Measurements from ENCODE around the gene MSI2. TPM values are rescaled to one million over a fixed set of nuclear protein-coding genes. Genes with fewer than 3 reads are reported as not detected.

Gene MSI2
- total and polyA plus RNA-seq, 7 donors = 12.6 to 25.8 (median 21.3) TPM

DNA sequence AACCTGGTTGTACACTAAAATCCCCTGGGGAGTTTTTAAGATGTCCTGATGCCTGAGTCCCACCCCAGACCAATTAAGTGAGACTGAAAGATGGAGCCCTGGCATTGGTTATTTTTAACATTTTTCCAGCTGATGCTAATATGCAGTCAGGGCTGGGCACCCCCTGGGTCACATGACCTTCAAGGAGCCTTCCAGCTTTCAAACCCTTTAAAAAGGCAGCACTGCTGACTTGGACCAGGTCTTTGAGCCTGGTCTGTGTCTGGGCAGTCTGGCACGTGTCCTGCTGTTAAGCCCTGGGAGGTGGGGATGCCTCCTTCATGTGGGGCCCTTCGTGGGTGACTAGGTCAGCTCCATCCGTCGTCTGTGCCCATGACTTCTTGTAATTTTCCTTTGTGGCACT is 286.2 kb downstream of the MSI2 start:
- no peaks in the 10 kb centered on the region for H3K27me3 ChIP-seq
- H3K4me3 ChIP-seq = no peak overlapping the region
- no peak for DNase-seq
- TF ChIP-seq POLR2AphosphoS5 (IDR thresholded peaks at IDR 0.05) (peak in 1 of 4 donors; percentile 12), POLR2A (IDR thresholded peaks at IDR 0.05) (no peak)
- intact Hi-C loops (cut with DNase I) = loop anchor here (10.0 kb wide), 1 partner anchor 288 kb away; the partner anchor contains the start of gene MSI2
- no peaks in the 10 kb centered on the region for H3K36me3 ChIP-seq
- WGBS, 2 donors = 90 to 96% methylated on average over 4 of the region's 4 CpGs
- H3K9me3 ChIP-seq = no peaks in the 10 kb centered on the region
- H3K4me1 ChIP-seq = peaks cover 0 to 30% (median 27%) of the 10 kb centered on the region in 4 donors
- H3K27ac ChIP-seq = peak overlapping the region in 1 of 4 donors; percentile 61

DNA sequence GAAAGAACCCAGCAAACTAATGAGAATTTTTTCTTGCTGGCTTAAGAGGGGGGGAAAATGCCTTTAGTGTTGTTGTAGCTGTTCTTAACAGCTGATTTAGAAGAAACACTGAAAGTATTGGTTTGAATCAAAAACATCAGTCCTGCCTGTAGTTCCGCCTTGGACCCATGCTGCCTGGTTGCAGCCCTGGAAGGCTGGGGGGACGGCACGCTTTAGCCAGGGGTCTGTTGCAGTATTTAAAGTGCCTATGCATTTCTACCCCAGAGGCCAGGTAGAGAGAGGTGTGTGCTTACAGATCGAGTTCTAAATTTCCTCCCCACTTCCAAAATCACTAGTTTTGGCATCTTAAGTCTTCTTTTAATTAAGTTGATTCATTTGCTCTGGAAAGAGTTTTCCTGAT is 286.9 kb downstream of the MSI2 start:
- Histone ChIP-seq H3K27ac (no peak overlapping the region), H3K4me3 (no peak overlapping the region), H3K36me3 (no peaks in the 10 kb centered on the region), H3K27me3 (no peaks in the 10 kb centered on the region), H3K4me1 (peaks cover 0 to 30% (median 27%) of the 10 kb centered on the region in 4 donors), H3K9me3 (no peaks in the 10 kb centered on the region)
- no peak for DNase-seq
- TF ChIP-seq EP300 (IDR thresholded peaks at IDR 0.05) (no peak), POLR2AphosphoS5 (IDR thresholded peaks at IDR 0.05) (no peak), POLR2A (IDR thresholded peaks at IDR 0.05) (no peak)
- TF ChIP-seq, protein P1, sequence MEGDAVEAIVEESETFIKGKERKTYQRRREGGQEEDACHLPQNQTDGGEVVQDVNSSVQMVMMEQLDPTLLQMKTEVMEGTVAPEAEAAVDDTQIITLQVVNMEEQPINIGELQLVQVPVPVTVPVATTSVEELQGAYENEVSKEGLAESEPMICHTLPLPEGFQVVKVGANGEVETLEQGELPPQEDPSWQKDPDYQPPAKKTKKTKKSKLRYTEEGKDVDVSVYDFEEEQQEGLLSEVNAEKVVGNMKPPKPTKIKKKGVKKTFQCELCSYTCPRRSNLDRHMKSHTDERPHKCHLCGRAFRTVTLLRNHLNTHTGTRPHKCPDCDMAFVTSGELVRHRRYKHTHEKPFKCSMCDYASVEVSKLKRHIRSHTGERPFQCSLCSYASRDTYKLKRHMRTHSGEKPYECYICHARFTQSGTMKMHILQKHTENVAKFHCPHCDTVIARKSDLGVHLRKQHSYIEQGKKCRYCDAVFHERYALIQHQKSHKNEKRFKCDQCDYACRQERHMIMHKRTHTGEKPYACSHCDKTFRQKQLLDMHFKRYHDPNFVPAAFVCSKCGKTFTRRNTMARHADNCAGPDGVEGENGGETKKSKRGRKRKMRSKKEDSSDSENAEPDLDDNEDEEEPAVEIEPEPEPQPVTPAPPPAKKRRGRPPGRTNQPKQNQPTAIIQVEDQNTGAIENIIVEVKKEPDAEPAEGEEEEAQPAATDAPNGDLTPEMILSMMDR (IDR thresholded peaks at IDR 0.05) = no peak
- intact Hi-C loops (cut with DNase I) = loop anchor here (10.0 kb wide), 1 partner anchor 288 kb away; the partner anchor contains the start of gene MSI2
- WGBS, 2 donors = 95% methylated on average over 4 of the region's 4 CpGs

DNA sequence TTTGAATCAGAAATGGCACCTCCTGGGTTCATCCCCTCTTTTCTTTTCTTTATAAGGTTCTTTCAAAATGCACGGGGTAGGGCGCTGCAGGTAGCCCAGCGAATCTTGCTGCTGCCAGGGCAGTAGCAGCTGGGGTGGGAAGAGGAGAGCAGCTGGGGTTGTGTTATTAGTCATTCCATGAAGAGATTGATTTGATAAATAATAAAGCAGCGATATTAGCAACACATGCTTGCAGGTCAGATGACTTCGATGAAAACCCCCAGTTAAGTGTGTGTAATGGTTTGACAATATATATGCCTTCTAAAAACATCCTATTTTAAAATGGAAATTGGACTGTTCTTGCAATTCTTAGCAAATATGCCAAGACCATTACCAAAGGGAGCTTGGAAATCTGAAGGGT is 288.1 kb downstream of the MSI2 start:
- H3K4me1 ChIP-seq = peaks cover 0 to 30% (median 23%) of the 10 kb centered on the region in 4 donors
- DNase-seq = no peak
- no peak for TF ChIP-seq EP300 (IDR thresholded peaks at IDR 0.05)
- H3K4me3 ChIP-seq = no peak overlapping the region
- no peaks in the 10 kb centered on the region for H3K9me3 ChIP-seq
- 36 to 72% methylated on average over 5 of the region's 5 CpGs for WGBS, 2 donors
- no peak overlapping the region for H3K27ac ChIP-seq
- no peaks in the 10 kb centered on the region for H3K36me3 ChIP-seq
- intact Hi-C loops (cut with DNase I) = loop anchor here (10.0 kb wide), 1 partner anchor 290 kb away; the partner anchor contains the start of gene MSI2
- no peaks in the 10 kb centered on the region for H3K27me3 ChIP-seq

DNA sequence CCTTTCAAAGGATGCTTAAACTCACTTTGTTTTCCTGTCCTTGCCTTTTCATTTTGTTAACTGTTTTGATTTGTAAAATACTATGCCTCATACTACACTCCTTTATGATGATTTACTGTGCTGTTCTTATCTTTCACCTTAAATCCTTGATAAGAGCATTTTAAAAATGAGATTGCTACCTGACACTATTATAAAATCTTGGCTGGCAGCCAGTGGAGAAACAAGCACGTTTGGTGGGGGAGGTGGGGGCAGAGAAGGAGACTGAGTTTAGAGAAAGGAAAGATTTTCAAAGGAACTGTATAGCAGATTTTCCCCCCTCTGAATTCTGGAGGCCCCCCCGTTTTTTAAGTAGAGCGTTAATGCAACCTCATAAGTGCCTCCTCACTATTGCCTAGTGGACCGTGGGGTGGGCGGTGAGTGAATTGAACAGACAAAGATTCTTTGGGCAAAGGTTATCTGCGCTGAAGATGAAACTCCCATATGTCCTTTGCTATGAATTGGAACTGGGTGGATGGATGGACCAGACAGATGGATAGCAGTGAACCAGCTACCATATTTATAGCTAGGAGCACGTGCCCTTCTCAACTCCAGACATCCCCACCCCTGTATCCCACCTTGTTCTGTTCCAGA is 288.6 kb downstream of the MSI2 start:
- intact Hi-C loops (cut with DNase I) = loop anchor here (10.0 kb wide), 1 partner anchor 290 kb away; the partner anchor contains the start of gene MSI2
- Histone ChIP-seq H3K9me3 (no peaks in the 10 kb centered on the region), H3K27ac (no peak overlapping the region), H3K4me3 (no peak overlapping the region), H3K4me1 (peaks cover 0 to 24% (median 19%) of the 10 kb centered on the region in 4 donors), H3K27me3 (no peaks in the 10 kb centered on the region), H3K36me3 (no peaks in the 10 kb centered on the region)
- 52 to 74% methylated on average over 7 of the region's 7 CpGs for WGBS, 2 donors
- DNase-seq = no peak
- TF ChIP-seq, protein P1 (IDR thresholded peaks at IDR 0.05) = no peak
- no peak for TF ChIP-seq POLR2A (IDR thresholded peaks at IDR 0.05)
- TF ChIP-seq POLR2AphosphoS5 (IDR thresholded peaks at IDR 0.05) = no peak
- TF ChIP-seq EP300 (IDR thresholded peaks at IDR 0.05) = no peak

DNA sequence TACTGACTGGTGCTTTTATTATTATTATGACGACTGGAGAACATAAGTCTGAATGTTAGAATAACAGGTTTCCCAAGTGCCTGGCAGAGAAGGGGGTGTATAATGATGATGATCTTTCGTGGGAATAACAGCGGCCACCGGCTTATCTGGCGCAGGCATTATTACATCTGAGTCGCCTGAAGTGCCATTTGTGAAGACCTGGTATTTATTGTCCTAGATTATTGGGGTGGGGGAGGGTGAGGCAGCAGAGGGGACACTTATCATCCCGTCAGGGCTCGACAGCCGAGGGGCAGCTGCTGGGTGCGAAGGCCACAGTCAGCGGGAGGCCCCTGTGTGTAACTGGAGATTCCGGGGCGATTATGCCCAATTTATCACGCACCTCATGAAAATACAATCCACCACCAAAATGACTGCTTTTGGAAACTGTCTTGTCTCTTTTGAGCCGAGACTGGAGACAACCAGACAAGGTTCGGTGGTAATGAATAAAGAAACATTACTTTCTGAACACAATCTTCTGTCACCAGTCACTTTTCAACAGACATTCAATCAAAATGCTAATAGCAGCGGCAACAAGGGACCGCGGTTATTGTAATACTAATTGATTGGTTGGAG is 289.5 kb downstream of the MSI2 start:
- TF ChIP-seq POLR2A (IDR thresholded peaks at IDR 0.05) = no peak
- TF ChIP-seq POLR2AphosphoS5 (IDR thresholded peaks at IDR 0.05) = no peak
- TF ChIP-seq, protein P1 (IDR thresholded peaks at IDR 0.05) = no peak
- TF ChIP-seq EP300 (IDR thresholded peaks at IDR 0.05) = no peak
- no peaks in the 10 kb centered on the region for H3K36me3 ChIP-seq
- H3K4me3 ChIP-seq = no peak overlapping the region
- H3K27ac ChIP-seq = no peak overlapping the region
- DNase-seq = no peak
- no peaks in the 10 kb centered on the region for H3K27me3 ChIP-seq
- H3K9me3 ChIP-seq = no peaks in the 10 kb centered on the region
- intact Hi-C loops (cut with DNase I) = loop anchor here (10.0 kb wide), 1 partner anchor 291 kb away; the partner anchor contains the start of gene MSI2
- 89 to 96% methylated on average over 19 of the region's 19 CpGs for WGBS, 2 donors
- H3K4me1 ChIP-seq = peaks cover 0 to 19% (median 17%) of the 10 kb centered on the region in 4 donors

Data from sigmoid colon (tissue), 7 donors.